HG02943 (cell line): ENCODE measurements around the gene CFAP206.

ENCODE experiments used
- ATAC-seq: cut with Tn5 transposase; IDR thresholded peaks from one replicate; pipeline ENCODE4 v1.9.1; 2021; ENCODE audit warnings: mild to moderate bottlenecking, low read depth, moderate library complexity; ENCODE audit not compliant: unreplicated experiment

The CFAP206 gene

GRCh38 chr6:87407901-87408720 is at the start of gene CFAP206:
Gene CFAP206, plus strand, starts transcription at chr6:87407972. Its CDS starts 1,868 bp downstream, at chr6:87409840.
- ATAC-seq = peak; percentile 74

- no peak for ATAC-seq
These were observed 43.0 kb upstream of the CFAP206 start for GRCh38 chr6:87364602-87365252.

GRCh38 chr6:87366072-87366827 is 41.5 kb upstream of the CFAP206 start:
- ATAC-seq = no peak

GRCh38 chr6:87366899-87367298 is 40.9 kb upstream of the CFAP206 start:
- no peak for ATAC-seq

DNA sequence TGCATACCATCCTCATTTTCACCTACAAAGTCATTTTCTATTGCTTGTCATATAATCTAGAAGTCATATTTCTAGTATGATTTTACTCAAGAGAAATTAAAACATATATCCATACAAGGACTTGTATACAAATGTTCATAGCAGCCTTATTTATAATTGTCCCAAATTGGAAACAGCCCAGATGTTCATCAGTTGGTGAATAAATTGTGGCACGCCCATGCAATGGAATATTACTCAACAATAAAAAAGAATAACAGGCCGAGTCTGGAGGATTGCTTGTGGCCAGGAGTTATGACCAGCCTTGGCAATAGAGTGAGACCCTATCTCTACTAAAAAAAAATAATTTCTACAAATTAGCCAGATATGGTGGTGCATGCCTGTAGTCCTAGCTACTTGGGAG is 34.4 kb upstream of the CFAP206 start:
- ATAC-seq = no peak

GRCh38 chr6:87375315-87375714 is 32.5 kb upstream of the CFAP206 start:
- ATAC-seq = no peak

DNA sequence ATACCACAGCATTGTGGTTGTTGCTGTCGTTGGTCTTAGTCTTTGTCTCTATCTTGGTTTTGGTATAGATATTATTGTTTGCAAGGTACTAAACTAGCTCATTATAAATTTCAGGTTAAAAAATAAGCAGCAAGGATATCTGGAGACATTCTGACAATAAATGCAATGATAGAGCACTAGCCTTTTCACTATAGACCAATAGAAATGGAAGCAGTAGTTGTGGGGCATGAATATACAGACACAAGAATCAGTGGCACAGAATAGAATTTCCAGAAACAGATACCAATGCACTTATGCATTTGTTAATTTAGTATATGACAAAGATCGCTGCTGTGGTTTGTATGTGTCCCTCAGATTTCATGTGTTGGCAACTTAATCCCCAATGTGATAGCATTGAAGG is 31.1 kb upstream of the CFAP206 start:
- no peak for ATAC-seq

GRCh38 chr6:87378947-87379346 is 28.8 kb upstream of the CFAP206 start:
- ATAC-seq = no peak

DNA sequence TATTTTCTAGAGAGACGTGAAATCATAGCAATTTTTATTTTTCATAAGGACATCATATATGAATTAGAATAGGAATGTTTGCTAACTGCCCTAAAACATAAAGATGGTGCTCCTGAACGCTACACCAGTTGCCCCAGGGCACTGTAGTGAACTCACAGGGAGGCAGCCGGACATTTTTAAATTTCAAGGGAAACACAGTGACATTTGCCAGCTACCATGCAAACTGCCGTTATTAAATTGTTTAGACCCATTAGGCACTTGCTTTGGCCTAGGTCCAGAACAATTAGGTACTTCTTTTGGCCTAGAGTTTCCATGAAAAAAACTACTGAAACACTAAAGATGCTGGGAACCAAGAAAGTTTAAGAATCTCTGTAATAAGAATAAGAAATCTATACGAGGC is 24.9 kb upstream of the CFAP206 start:
- ATAC-seq = no peak

DNA sequence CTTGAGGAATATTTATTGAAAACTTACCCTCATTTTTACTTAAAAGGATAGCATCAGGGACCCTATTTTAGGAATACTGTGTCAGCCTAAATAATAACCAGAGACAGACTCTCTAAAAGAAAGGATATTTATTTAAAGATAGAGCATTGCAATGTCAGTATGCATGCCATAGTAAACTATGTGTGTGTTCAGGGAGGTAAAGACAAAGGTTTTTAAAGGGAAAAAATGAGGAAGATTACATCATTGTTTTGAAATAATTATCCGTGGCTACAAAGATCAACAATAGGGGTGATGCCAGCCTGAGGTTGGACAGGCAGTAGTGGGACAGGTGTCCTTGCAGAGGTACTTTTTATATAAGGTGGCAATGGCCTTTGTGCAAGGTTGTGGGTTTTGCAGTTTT is 23.7 kb upstream of the CFAP206 start:
- ATAC-seq = no peak

GRCh38 chr6:87384449-87384848 is 23.3 kb upstream of the CFAP206 start:
- no peak for ATAC-seq

GRCh38 chr6:87391334-87391733 is 16.4 kb upstream of the CFAP206 start:
- no peak for ATAC-seq

- no peak for ATAC-seq
These were observed 14.6 kb upstream of the CFAP206 start for GRCh38 chr6:87393026-87393622.

DNA sequence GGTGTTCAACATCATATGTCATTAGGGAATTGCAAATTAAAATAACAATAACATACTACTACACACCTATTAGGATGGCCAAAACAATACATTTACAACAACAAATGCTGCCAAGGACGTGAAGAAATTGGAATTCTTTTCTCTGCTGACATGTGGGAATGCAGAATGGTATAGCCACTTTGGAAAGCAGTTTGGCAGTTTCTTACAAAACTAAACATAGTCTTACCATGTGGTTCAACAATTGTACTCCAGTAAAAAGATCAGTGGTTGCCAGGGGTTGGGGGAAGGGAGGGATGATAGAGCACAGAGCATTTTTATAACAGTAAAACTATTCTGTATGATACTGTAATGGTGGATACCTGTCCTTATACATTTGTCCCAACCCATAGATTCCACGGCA is 12.3 kb upstream of the CFAP206 start:
- ATAC-seq = no peak

- no peak for ATAC-seq
These were observed 11.0 kb upstream of the CFAP206 start for GRCh38 chr6:87396595-87397392.

DNA sequence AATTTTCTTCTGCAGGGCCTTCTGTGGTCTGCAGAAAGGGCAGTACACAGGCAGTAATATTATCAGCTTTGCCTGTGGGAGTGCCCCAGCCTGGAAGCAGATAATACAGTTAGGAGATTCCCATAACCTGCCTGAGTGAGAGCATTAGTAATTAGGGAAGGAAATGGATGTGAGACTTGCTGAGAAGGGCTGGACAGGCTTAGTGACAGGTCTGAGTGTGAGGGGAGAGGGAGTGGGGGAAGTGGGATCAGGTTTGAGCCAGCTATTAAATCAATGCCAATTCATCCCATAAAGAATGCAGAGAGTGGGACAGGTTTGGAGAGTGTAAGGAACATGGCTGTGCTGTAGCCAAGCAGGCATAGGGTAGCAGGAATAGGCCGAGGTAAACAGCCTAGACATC is 10.1 kb upstream of the CFAP206 start:
- ATAC-seq = no peak

- no peak for ATAC-seq
These were observed 5.9 kb upstream of the CFAP206 start for GRCh38 chr6:87401832-87402231.

DNA sequence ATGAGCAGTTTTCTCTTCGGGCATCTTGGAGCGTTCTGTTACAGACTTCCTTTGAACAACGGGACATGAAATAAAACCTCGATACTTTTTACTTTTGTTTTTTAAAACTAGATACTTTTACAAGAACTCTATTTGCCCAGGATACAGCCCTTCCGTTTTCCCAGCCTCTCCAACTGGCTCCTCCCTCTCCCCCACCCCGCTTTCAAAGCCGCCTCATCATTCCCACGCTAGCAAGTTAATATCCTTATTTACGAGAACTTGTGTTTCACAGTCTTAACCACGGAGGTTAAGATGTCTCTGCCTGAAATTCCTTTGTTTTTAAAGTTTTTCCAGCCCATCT is 241 bp upstream of the CFAP206 start:
- peak; percentile 7 for ATAC-seq

- peak; percentile 24 for ATAC-seq
These were observed 966 bp downstream of the CFAP206 start for GRCh38 chr6:87408721-87409155.

GRCh38 chr6:87419266-87419665 is 11.5 kb downstream of the CFAP206 start:
- ATAC-seq = no peak
